ENCODE results near the gene MYO18B.

MYO18B gene

GRCh38 chr22:25827415-25827814 lies 85.4 kb downstream of the MYO18B start:
- in situ Hi-C loops (cut with MboI; ENCODE audit: low sequenced_read_pairs, unreplicated experiment): no loop called here
- no peak for DNase-seq (ENCODE audit: low spot score)
- TF ChIP-seq CTCF (IDR thresholded peaks at IDR 0.05; ENCODE audit: borderline replicate concordance, control extremely low read depth, extremely low read depth, insufficient read depth, missing control alignments): no peak

- no peak for TF ChIP-seq CTCF (IDR thresholded peaks at IDR 0.05; ENCODE audit: borderline replicate concordance, control extremely low read depth, extremely low read depth, insufficient read depth, missing control alignments)
- in situ Hi-C loops (cut with MboI; ENCODE audit: low sequenced_read_pairs, unreplicated experiment): no loop called here
These were observed 86.4 kb downstream of the MYO18B start for GRCh38 chr22:25828422-25828821.

GRCh38 chr22:25829237-25829636 lies 87.2 kb downstream of the MYO18B start:
- no peak for DNase-seq (ENCODE audit: low spot score)
- TF ChIP-seq CTCF (IDR thresholded peaks at IDR 0.05; ENCODE audit: borderline replicate concordance, control extremely low read depth, extremely low read depth, insufficient read depth, missing control alignments): no peak
- in situ Hi-C loops (cut with MboI; ENCODE audit: low sequenced_read_pairs, unreplicated experiment): no loop called here

More at GRCh38 chr22:25828422-25828821, 86.4 kb downstream of the MYO18B start:
- DNase-seq (ENCODE audit: low spot score): no peak

GRCh38 chr22:25829808-25830777 lies 88.1 kb downstream of the MYO18B start:
- in situ Hi-C loops (cut with MboI; ENCODE audit: low sequenced_read_pairs, unreplicated experiment): no loop called here
- DNase-seq (ENCODE audit: low spot score): peak; percentile 45
- TF ChIP-seq CTCF (IDR thresholded peaks at IDR 0.05; ENCODE audit: borderline replicate concordance, control extremely low read depth, extremely low read depth, insufficient read depth, missing control alignments): no peak

- no peak for TF ChIP-seq CTCF (IDR thresholded peaks at IDR 0.05; ENCODE audit: borderline replicate concordance, control extremely low read depth, extremely low read depth, insufficient read depth, missing control alignments)
- DNase-seq (ENCODE audit: low spot score): no peak
- in situ Hi-C loops (cut with MboI; ENCODE audit: low sequenced_read_pairs, unreplicated experiment): no loop called here
These were observed 91.1 kb downstream of the MYO18B start for GRCh38 chr22:25833091-25833490.

GRCh38 chr22:25833676-25834075 lies 91.7 kb downstream of the MYO18B start:
- no peak for DNase-seq (ENCODE audit: low spot score)
- in situ Hi-C loops (cut with MboI; ENCODE audit: low sequenced_read_pairs, unreplicated experiment): no loop called here
- TF ChIP-seq CTCF (IDR thresholded peaks at IDR 0.05; ENCODE audit: borderline replicate concordance, control extremely low read depth, extremely low read depth, insufficient read depth, missing control alignments): no peak

All from GM13976 (cell line).